HepG2 (cell line): ENCODE data around the gene ATP1A2. TPM values are rescaled to one million over a fixed set of nuclear protein-coding genes. Genes with fewer than 3 reads are reported as not detected.
A peak's percentile ranks its signal among the peaks of the same experiment; 100 is the strongest.

Experiments
- FOXM1 ChIP-seq: sonication (generic); formaldehyde crosslinking; IDR thresholded peaks from 2 replicates; pipeline ENCODE4 v1.5.0; 2020; ENCODE audit warnings: missing genetic modification reagents
- HMGA1 ChIP-seq: sonication (generic); formaldehyde crosslinking; conservative IDR thresholded peaks from 2 replicates; pipeline ENCODE4 v1.4.0; 2020; ENCODE audit warnings: missing genetic modification reagents
- RARG ChIP-seq: sonication (generic); formaldehyde crosslinking; IDR thresholded peaks from 2 replicates; pipeline ENCODE4 v1.4.0; 2020; ENCODE audit warnings: low read depth, mild to moderate bottlenecking, missing genetic modification reagents
- XRCC5 ChIP-seq: fragments of 200-400 bp; formaldehyde crosslinking; optimal IDR thresholded peaks from 2 replicates; pipeline ENCODE3; 2017; ENCODE audit warnings: mild to moderate bottlenecking, low read length
- ZNF274 ChIP-seq: sonication (generic); formaldehyde crosslinking; IDR thresholded peaks from 2 replicates; pipeline ENCODE4 v1.5.1; 2020; ENCODE audit warnings: mild to moderate bottlenecking, missing genetic modification reagents
- ZNF468 ChIP-seq: sonication (generic); formaldehyde crosslinking; IDR thresholded peaks from 2 replicates; pipeline ENCODE4 v1.8.0; 2022; ENCODE audit warnings: mild to moderate bottlenecking, moderate library complexity, missing genetic modification reagents
- ZNF557 ChIP-seq: sonication (generic); formaldehyde crosslinking; IDR thresholded peaks from 2 replicates; pipeline ENCODE4 v1.4.0; 2020; ENCODE audit warnings: missing genetic modification reagents
- ZNF816 ChIP-seq: sonication (generic); formaldehyde crosslinking; IDR thresholded peaks from 2 replicates; pipeline ENCODE4 v1.8.0; 2022; ENCODE audit warnings: missing genetic modification reagents, mild to moderate bottlenecking, borderline replicate concordance
- ZSCAN30 ChIP-seq: sonication (generic); formaldehyde crosslinking; IDR thresholded peaks from 2 replicates; pipeline ENCODE4 v1.5.0; 2020; ENCODE audit warnings: mild to moderate bottlenecking, missing genetic modification reagents
- polyA plus RNA-seq, 8 experiments: library from polyadenylated mRNA; depleted of rRNA in 3 of 8; stranded (reverse) in 7 of 8; unstranded in 1 of 8; fragments of >200 nt; fragmentation: Illumina TruSeq in 4 of 8; extraction: Trizol in 4 of 8; gene quantifications; 2 replicates each; pipeline versions ENCODE4 v1.2.1 to v1.2.3, GENCODE V29; 2011 to 2016; ENCODE audit warnings: low read depth in 4 of 8, missing spikeins in 1 of 8, mixed read lengths in 1 of 8; ENCODE audit not compliant: insufficient read depth in 1 of 8
- total RNA-seq, 5 experiments: library from RNA; depleted of rRNA; stranded (reverse); fragments of >200 nt; fragmentation: Illumina TruSeq; extraction: Trizol; gene quantifications; 2 replicates each; pipeline ENCODE4 v1.2.3, GENCODE V29; 2016; ENCODE audit warnings: low read depth in 1 of 5
- TF ChIP-seq, protein P1 (sequence below): IDR thresholded peaks from 2 replicates; pipeline ENCODE4 v1.6.1; 2016; ENCODE audit warnings: low read depth, missing genetic modification reagents, missing compliant biosample characterization
- TF ChIP-seq, protein P2 (sequence below): sonication (generic); formaldehyde crosslinking; IDR thresholded peaks from one replicate; pipeline ENCODE4 v1.5.1; 2020; ENCODE audit warnings: mild to moderate bottlenecking, missing genetic modification reagents; ENCODE audit errors: not compliant biosample characterization
- TF ChIP-seq, protein P3 (sequence below): sonication (generic); formaldehyde crosslinking; IDR thresholded peaks from 2 replicates; pipeline ENCODE4 v1.4.0; 2020; ENCODE audit warnings: missing genetic modification reagents
- TF ChIP-seq, protein P4 (sequence below): sonication (generic); formaldehyde crosslinking; IDR thresholded peaks from 2 replicates; pipeline ENCODE4 v1.5.1; 2020; ENCODE audit warnings: mild to moderate bottlenecking, missing genetic modification reagents, moderate library complexity

ATP1A2 gene
- total and polyA plus RNA-seq, 2 of the 13 experiments (the other 11 are each of a cell fraction or from before 2014, with no cell fraction given) = 0.16 TPM; not detected in 1

DNA sequence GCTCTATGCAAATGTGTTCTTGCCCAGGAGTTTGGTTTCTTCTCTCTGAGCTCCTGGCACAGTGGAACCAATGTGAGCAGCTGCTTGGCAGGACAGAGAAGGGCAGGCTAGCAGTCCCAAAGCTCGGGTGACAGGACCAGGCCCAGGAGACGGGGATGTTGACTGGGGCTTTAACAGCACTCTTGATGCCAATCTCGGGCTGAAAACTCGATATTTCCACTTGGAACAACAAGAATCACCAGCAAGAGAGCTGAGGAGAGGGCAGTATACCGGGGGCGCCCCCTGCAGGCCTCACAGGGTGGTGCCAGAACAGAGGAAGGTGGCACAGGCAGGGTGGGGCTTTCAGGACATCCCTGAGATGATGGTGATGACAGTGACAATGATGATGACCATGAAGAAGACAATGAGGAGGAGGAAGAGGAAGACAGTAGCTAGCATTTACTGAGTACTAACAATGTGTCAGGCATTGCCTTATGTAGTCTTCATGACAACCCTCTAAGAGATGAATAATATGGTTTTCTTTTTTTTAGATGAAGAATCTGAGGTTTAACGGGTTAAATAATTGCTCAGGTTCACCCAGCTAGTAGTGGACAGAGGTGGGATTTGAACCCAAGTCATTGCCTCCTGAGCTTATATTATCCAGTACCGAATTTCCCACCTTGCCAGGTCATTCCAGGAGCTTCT is 36.9 kb upstream of the ATP1A2 start (continued):
- TF ChIP-seq, protein P1, sequence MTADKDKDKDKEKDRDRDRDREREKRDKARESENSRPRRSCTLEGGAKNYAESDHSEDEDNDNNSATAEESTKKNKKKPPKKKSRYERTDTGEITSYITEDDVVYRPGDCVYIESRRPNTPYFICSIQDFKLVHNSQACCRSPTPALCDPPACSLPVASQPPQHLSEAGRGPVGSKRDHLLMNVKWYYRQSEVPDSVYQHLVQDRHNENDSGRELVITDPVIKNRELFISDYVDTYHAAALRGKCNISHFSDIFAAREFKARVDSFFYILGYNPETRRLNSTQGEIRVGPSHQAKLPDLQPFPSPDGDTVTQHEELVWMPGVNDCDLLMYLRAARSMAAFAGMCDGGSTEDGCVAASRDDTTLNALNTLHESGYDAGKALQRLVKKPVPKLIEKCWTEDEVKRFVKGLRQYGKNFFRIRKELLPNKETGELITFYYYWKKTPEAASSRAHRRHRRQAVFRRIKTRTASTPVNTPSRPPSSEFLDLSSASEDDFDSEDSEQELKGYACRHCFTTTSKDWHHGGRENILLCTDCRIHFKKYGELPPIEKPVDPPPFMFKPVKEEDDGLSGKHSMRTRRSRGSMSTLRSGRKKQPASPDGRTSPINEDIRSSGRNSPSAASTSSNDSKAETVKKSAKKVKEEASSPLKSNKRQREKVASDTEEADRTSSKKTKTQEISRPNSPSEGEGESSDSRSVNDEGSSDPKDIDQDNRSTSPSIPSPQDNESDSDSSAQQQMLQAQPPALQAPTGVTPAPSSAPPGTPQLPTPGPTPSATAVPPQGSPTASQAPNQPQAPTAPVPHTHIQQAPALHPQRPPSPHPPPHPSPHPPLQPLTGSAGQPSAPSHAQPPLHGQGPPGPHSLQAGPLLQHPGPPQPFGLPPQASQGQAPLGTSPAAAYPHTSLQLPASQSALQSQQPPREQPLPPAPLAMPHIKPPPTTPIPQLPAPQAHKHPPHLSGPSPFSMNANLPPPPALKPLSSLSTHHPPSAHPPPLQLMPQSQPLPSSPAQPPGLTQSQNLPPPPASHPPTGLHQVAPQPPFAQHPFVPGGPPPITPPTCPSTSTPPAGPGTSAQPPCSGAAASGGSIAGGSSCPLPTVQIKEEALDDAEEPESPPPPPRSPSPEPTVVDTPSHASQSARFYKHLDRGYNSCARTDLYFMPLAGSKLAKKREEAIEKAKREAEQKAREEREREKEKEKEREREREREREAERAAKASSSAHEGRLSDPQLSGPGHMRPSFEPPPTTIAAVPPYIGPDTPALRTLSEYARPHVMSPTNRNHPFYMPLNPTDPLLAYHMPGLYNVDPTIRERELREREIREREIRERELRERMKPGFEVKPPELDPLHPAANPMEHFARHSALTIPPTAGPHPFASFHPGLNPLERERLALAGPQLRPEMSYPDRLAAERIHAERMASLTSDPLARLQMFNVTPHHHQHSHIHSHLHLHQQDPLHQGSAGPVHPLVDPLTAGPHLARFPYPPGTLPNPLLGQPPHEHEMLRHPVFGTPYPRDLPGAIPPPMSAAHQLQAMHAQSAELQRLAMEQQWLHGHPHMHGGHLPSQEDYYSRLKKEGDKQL (CRISPR knock-in tag) = no peak
- TF ChIP-seq ZSCAN30 (CRISPR knock-in tag) (no peak), FOXM1 (CRISPR knock-in tag) (no peak), ZNF274 (CRISPR knock-in tag) (no peak), HMGA1 (CRISPR knock-in tag) (no peak), ZNF468 (0 out of 2 replicates have a peak, but pooled peaks have one; percentile 1), RARG (no peak), XRCC5 (peak; percentile 94), ZNF557 (CRISPR knock-in tag) (no peak), ZNF816 (CRISPR knock-in tag) (no peak)
- TF ChIP-seq, protein P2, sequence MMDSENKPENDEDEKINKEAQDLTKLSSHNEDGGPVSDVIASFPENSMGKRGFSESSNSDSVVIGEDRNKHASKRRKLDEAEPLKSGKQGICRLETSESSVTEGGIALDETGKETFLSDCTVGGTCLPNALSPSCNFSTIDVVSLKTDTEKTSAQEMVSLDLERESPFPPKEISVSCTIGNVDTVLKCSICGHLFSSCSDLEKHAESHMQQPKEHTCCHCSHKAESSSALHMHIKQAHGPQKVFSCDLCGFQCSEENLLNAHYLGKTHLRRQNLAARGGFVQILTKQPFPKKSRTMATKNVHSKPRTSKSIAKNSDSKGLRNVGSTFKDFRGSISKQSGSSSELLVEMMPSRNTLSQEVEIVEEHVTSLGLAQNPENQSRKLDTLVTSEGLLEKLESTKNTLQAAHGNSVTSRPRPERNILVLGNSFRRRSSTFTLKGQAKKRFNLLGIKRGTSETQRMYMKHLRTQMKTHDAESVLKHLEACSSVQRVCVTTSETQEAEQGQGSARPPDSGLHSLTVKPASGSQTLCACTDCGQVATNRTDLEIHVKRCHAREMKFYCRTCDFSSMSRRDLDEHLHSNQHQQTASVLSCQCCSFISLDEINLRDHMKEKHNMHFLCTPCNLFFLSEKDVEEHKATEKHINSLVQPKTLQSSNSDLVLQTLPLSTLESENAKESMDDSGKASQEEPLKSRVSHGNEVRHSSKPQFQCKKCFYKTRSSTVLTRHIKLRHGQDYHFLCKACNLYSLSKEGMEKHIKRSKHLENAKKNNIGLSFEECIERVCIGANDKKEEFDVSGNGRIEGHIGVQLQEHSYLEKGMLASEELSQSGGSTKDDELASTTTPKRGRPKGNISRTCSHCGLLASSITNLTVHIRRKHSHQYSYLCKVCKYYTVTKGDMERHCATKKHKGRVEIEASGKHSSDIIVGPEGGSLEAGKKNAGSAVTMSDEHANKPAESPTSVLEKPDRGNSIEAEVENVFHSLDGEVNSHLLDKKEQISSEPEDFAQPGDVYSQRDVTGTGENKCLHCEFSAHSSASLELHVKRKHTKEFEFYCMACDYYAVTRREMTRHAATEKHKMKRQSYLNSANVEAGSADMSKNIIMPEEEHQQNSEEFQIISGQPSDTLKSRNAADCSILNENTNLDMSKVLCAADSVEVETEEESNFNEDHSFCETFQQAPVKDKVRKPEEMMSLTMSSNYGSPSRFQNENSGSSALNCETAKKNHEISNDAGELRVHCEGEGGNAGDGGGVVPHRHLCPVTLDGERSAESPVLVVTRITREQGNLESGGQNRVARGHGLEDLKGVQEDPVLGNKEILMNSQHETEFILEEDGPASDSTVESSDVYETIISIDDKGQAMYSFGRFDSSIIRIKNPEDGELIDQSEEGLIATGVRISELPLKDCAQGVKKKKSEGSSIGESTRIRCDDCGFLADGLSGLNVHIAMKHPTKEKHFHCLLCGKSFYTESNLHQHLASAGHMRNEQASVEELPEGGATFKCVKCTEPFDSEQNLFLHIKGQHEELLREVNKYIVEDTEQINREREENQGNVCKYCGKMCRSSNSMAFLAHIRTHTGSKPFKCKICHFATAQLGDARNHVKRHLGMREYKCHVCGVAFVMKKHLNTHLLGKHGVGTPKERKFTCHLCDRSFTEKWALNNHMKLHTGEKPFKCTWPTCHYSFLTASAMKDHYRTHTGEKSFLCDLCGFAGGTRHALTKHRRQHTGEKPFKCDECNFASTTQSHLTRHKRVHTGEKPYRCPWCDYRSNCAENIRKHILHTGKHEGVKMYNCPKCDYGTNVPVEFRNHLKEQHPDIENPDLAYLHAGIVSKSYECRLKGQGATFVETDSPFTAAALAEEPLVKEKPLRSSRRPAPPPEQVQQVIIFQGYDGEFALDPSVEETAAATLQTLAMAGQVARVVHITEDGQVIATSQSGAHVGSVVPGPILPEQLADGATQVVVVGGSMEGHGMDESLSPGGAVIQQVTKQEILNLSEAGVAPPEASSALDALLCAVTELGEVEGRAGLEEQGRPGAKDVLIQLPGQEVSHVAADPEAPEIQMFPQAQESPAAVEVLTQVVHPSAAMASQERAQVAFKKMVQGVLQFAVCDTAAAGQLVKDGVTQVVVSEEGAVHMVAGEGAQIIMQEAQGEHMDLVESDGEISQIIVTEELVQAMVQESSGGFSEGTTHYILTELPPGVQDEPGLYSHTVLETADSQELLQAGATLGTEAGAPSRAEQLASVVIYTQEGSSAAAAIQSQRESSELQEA (CRISPR knock-in tag) = no peak
- TF ChIP-seq, protein P3, sequence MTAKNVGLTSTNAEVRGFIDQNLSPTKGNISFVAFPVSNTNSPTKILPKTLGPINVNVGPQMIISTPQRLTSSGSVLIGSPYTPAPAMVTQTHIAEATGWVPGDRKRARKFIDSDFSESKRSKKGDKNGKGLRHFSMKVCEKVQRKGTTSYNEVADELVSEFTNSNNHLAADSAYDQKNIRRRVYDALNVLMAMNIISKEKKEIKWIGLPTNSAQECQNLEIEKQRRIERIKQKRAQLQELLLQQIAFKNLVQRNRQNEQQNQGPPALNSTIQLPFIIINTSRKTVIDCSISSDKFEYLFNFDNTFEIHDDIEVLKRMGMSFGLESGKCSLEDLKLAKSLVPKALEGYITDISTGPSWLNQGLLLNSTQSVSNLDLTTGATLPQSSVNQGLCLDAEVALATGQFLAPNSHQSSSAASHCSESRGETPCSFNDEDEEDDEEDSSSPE (CRISPR knock-in tag) = no peak
- TF ChIP-seq, protein P4, sequence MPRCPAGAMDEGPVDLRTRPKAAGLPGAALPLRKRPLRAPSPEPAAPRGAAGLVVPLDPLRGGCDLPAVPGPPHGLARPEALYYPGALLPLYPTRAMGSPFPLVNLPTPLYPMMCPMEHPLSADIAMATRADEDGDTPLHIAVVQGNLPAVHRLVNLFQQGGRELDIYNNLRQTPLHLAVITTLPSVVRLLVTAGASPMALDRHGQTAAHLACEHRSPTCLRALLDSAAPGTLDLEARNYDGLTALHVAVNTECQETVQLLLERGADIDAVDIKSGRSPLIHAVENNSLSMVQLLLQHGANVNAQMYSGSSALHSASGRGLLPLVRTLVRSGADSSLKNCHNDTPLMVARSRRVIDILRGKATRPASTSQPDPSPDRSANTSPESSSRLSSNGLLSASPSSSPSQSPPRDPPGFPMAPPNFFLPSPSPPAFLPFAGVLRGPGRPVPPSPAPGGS (CRISPR knock-in tag) = no peak
